ENCODE data around the gene PRSS22.

Gene PRSS22

DNA sequence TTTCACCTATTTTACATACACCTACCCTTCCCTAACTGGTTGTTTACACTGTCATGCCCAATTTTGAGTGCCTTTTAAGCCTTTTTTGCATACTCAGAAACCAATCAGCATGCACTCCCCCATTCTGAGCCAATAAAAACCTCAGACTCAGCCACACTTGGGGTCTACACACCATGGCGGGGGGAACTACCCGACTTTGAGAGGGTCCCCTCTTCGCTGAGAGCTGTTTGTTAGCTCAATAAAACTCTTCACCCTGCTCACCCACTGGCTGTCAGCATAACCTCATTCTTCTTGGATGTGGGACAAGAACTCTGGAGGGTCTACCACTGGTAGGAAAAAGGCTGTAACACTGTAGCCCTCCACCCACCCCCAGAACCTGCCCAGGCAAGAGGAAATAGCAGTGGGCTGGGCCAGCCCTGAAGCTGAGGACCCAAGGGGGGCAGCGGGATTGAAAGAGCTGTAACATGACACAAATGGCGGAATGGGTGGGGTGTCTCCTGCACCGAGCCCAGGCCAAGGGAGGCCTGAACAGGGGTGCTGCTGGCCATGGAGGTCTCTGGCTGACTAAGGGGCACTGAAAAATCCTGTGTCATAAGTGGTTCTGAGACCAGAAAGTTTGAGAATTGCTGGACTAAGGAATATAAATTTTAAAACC, 22.0 kb upstream of the PRSS22 start:
- FAIRE-seq = no peak

DNA sequence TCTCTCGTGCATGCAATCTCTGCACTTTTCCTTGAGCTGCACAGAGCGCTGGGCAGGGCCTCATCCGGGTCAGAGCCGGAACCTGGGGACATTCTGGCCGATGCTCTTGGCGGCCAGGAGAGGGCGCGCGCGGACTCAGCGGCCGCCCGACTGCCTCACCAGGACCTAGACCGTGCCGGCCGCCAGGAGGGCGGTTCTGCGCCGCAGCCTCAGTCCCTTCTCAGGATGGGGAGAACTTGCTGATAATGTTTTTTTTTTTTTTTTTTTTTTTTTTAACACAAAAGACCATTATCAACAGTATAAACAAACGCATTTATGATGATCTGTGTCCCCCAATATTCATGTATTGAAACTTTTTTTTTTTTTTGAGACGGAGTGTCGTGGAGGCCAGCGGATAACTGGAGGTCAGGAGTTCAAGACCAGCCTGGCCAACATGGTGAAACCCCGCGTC, 17.0 kb upstream of the PRSS22 start:
- FAIRE-seq = peak; percentile 42

DNA sequence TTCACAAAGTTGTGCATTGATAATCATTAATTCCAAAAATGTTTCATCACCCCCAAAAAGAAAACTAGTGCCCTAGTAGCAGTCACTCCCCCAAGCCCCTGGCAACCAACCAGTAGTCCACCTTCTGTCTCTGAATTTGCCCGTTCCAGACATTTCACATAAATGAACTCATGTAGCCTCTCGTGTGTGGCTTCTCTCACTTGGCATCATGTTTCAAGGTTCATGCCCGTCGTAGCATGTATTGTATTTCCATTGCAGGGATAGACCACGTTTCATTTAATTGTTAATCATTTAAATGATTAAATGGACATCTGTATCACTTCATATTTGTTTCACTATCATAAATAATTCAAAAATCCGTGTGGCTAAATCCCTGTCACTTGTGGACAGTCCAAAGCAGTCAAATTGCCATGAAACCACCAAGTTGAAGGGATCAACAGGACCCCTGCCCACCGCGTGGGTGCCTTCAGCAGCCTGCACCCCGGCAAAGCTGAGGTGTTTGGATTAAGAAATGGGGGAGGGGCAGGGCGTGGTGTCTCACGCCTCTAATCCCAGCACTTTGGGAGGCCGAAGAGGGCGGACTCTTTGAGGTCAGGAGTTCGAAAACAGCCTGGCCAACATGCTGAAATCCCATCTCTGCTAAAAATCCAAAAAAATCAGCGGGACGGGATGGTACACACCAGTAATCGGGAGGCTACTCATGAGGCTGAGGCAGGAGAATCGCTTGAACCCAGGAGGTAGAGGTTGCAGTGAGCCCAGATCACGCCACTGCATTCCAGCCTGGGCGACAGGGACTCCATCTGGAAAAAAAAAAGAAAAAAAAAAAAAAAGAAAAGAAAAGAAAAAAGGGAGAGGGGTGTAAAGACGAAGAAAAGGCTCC, 16.3 kb upstream of the PRSS22 start:
- FAIRE-seq = no peak

DNA sequence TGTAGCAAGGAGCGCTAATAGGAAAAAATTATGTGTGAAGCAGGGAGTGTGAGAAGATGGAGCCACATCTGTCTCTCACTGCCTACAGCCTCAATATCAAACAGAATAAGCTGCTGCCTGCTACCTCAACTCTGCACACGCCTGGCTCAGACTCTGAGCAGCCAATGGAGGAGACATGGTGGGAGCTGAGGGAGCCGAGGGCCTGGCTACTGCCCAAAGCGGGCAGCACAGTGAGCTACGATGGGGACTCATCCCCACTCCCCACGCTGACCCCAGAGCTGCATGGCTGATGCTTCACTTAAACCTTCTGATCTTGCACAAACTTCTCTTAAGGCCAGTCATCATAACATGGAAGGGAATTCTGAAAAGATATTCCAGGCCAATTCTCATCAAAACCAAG, 14.0 kb upstream of the PRSS22 start:
- no peak for FAIRE-seq

DNA sequence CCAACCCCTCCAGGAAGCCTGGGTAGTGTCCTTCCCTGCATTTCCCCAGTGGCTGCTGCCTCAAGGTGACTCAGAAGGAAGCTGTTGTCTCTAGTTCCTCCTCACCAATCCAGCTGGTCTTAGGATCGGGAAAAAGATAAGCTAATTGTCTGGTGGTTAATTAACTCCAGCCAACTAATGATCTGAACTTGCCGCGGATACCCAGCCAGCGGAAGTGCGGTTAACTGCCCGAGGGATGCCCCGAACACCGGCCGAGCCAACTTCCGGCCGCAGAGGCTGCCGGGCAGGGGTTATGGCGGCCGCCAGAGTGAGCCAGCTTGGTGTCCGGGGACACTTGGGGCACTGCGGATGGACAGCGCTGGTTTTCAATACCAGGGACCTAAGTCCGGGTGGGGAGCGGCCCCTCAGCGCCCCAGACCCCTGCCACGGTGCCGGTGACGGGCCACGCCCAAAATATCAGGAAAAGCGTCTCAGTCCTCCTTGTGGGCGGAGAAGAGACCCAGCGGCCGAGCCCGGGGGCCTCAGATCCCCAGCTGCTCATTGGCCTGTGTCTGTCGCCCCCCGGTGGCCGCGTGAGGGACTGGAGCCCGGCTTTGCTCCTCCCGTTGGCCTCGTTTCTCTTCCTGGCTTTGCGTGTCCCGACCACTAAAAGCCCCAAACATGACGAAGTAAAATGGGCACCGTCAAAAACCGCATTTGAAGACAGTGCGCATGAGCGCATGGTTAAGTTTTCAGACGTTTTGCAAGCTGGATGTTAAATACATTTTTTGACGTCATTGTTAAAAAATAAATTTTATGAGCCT, 10.2 kb upstream of the PRSS22 start:
- FAIRE-seq = no peak

DNA sequence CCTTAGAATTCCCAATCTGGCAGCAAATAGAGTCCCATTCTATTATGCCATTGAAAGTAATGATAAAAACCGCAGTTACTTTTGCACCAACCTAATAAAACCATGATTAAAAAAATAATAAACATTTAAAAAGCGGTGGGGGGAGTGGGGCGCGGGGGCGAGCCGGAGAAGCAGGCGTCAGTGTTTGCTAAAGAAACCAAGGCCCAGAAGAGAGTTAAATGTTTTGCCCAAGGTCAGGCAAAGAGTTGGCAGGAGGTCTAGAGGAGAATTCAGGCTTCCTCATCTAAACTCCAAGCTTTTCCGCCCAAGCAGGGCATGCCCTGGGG, 9.7 kb upstream of the PRSS22 start:
- FAIRE-seq = no peak

DNA sequence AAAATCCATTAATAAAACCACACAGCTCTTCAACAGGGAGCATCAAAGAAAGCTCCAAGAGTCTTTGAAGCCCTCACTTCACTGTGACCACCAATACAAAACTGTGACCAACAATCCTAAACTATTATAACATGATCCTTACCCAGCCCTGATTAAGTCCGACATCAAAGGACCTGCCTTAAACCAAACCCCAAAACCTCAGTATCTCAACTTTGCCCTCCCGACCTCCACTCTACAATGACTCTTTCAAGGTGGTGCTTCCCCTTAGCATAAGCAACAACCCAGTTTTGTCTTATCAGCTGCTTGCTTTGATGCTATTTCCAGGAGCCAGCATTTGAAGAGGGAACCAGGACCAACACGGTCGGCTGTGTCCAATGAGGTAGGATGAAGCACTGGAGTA, 8.5 kb upstream of the PRSS22 start:
- FAIRE-seq = no peak

DNA sequence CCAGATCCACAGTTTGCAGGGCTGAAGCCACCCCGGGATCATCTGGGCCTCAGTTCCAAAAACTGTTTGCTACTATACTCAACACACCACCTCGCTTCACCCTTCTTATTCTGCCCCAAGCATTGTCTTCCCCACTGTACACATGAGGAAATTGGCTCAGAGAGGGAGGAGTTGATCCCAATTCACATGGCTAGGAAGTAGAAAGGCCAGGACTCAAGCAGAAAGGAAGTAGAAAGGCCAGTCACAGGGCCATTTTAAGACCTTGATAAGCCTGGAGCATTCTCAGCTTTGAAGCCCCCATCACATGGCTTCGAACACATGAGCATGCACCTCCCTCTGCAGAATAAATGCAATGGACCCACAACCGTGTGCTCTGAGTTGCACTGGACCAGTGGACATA, 7.7 kb upstream of the PRSS22 start:
- no peak for FAIRE-seq

DNA sequence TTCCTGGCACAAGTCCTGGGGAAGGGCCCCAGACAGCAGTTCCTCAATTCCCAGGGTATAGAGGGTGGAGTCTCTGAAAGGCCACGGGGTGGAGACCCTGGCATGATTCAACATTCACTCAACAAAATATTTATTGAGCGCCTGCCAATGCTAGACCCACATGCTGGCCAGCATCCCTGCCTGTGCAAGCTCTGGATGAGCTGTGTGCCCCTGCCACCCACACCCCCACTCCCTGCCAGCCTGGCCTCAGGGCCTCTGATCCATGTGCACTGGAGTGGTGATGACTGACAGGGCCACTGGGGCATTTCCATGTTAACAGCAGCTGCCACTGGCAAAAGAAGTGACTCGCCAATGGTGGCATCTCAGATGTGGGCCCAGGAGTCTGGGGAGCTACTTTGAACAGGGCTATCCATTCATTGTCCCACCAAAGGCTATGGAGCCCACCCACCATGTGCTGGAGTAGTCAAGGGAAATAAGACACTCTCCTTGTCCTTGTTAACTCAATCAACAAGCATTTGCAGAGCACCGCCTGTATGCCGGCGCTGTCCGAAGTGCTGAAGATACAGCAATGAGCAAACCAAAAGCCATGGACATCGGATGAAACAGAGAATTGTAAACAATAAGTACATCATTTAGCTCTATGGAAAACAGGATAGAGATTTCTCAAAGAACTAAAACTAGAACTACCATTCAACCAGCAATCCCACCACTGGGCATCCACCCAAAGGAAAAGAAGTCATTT, 3.0 kb upstream of the PRSS22 start:
- FAIRE-seq = no peak

DNA sequence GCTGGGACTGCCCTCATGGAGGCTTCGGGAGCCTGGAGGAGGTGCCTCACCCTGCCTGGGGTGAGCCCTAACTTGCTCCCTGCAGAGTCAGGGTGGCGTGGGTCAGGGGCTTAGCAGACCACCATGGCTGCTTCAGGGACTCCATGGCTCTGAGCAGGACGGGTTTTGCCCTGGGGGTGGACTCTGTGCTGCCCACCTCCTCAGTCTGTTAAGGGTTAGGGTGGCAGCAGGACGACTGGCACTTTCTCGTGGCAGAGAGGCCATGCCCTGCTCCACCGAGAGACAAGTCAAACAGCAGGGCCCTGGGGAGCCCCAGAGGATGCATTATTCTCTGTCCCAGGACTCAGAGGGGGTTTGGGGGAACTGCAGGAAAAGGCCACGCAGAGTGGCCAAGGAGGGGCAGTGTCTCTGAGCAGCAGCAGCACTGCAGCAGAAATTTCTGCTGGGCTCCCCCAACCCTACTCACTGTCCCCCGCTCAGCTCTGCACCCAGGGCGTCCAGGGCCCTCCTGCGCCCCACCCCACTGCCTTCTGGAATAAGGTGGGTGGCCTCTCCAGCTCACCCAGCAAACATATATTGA, 1.8 kb upstream of the PRSS22 start:
- FAIRE-seq = no peak

DNA sequence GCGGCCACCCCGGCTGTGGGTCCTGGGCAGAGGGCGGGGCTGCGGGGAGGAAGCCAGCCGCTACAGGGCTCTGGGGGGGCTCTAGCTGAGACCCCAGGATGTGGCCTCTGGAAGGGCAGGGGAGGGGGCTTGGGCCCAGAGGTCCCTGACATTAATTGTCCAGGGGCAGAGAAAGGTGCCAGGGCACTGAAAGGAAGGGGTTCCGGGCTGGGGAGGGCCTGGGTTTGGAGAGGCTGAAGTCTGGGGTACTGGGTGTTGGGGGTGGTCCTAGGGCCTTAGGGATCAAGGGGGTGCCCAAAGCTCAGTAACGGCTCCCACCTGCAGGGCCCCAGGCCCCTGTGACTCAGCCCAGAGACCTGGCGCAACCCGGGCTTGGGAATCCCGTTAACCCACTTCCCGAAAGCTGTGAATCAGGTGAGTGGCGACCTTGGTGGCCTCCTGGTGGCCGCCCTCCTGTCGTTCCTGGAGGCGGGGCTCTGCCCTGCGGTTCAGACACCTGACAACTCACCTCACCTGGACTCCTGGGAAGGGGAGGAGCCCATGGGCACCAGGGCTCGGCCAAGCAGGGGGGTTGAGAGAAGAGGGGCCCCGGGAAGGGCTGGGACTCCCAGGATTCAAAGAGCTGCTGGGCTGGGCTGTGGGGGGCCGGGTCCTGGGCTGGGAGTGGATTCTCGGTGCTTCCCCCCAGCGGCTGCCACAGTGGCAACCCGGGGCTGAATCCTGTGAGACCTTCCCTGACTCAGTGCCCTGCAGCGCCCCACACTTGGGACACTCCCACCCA, 465 bp upstream of the PRSS22 start:
- no peak for FAIRE-seq

DNA sequence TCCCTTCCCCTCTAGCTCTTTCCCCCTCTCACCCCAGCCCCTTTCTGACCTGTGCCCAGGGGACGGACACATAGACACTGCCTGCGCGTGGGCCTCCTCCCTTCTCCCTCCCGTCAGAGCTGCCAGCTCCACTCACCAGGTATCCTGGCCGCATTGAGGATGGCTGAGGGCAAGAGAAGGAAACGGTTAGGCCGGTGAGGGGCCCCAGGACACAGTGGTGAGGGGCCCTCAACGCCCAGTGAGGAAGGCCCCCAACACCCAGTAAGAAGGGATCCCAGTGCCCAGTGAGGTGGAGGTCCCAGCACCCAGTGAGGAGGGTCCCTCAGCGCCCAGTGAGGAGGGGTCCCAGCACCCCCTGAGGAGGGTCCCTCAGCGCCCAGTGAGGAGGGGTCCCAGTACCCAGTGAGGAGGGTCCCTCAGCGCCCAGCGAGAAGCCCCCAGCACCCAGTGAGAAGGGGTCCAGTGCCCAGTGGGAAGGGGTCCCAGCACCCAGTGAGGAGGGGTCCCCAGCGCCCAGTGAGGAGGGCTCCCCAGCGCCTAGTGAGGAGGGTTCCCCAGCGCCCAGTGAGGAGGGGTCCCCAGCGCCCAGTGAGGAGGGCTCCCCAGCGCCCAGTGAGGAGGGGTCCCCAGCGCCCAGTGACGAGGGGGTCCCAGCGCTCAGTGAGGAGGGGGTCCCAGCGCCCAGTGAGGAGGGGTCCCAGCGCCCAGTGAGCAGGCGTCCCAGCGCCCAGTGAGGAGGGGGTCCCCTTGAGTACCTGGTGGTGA, 1.1 kb downstream of the PRSS22 start:
- FAIRE-seq = no peak

DNA sequence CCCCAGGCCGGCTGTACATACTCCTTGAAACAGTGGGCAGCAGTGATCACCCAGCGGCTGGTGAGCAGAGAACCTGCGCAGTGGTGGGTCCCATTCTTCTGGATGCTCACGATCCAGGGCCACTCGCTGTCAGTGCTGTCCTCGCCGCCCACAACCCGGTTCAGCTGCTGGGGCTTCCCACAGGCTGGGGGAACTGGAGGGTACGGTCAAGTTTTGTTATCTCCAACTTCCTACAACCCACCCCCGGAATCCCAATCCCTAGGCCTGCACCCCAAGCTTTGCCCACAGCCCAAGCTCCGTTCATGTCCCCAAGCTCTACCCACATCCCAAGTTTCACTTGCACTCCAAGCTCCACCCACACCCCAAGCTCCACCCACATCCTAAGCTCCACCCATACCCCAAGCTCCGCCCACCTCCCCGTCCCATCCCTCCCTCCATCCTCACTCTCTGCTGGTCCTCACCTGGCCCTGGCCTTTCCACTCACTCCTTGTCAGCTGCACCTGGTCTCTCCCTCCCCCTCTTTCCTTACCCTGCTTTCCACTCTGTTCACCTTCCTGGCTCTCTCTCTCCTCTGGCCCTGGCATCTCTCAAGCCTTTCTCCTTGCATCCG, 1.8 kb downstream of the PRSS22 start:
- FAIRE-seq = no peak

DNA sequence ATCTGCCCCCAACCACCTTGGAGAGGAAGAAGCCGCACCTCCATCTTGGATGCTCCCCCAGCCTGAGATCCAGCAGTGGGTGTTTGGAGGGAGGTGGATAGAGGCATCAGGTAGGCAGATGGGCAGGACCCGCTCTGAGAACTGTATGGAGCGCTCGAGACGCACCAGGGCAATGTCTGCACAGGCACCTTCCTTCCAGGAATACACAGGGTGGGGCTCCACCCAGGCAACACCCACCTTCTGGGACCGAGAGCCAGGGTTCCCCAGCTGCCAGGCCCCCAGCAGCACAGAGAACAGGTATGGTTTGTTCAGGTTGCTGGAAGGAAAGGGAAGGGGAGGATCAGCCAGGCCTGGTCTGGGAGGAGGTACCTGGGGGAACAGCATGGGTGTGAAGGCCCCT, 2.4 kb downstream of the PRSS22 start:
- FAIRE-seq = no peak

DNA sequence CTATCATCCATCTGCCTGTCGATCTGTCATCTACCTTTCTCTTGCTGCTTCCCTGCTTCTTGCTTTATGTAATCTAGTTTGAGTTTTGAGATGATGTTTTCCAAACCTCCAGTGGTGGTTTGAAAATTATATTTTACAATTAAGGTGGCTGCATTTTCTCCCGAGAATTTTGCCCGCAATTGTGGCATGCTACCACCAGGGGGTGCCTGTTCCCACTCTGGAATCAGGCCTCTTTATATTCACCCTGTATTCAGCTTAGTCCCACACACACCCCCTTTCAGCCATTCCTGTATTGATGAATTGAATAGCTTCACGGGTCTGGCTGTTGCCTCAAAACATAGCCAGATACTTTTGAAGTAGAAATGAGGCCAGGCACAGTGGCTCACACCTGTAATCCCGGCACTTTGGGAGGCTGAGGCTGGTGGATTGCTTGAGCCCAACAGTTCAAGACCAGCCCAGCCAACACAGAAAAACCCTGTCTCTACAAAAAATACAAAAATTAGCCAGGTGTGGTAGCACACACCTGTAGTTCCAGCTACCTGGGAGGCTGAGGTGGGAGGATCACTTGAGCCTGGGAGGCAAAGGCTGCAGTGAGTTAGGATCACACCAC, 3.2 kb downstream of the PRSS22 start:
- FAIRE-seq = no peak

DNA sequence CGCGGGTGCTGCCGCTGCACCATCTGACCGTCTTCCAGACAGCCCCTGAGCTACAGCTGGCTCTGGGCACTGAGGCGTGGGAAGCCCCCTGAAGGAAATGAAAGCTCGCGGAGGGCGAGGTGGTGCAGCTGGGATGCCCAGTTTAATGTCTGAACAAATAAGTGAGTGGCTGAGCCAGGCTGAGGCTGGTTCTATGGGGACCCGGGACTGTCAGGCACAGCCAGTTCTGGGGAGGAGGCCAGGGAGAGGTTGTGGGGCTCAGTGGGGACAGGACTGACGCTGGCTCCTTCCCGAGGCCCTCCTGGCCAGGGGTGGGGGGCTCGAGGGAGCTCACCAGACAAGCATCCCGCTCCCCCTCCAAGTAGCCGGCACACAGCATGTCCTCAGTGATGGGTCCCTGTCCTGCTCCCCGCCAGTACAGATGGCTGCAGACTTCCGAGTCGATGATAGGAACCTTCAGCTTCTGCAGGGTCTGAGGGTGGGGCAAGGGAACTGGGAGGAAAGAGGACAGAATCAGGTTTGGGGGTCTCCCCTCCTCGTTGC, 4.4 kb downstream of the PRSS22 start:
- FAIRE-seq = no peak

DNA sequence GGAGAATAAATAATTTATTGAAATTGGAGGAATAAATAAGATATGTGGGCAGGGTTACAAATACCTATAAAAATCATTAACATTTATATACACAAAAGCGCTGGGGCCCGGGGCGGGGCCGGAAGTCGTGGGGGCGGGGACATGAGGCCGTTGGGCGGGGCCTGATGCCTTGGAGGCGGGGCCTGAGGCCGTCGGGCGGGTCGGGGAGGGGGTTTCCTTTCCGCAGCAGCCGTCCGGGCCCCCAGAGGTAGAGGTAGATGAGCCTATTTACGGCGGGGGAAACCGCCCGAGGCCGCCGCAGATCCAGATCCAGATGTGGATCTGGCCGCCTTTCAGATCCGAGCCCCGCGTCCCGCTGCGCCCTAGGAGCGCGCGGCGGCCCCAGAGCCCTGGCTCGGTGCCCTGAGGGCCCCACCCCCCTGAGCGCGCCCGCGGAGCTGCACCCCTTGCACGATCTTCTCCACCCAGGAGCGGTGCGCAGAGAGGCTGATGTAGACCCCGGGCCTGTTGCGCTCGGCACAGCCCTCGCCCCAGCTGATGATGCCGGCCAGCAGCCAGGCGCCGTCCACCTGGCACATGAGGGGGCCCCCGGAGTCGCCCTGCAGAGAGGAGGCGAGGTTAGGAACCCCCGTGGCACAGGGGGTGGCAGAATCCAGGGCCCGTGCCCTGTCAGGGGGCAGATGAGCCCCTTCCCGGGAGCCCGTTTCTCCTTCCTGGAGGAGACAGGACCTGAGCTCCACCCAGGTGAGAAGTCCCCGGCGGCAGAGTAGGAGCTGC, 5.1 kb downstream of the PRSS22 start:
- FAIRE-seq = no peak

DNA sequence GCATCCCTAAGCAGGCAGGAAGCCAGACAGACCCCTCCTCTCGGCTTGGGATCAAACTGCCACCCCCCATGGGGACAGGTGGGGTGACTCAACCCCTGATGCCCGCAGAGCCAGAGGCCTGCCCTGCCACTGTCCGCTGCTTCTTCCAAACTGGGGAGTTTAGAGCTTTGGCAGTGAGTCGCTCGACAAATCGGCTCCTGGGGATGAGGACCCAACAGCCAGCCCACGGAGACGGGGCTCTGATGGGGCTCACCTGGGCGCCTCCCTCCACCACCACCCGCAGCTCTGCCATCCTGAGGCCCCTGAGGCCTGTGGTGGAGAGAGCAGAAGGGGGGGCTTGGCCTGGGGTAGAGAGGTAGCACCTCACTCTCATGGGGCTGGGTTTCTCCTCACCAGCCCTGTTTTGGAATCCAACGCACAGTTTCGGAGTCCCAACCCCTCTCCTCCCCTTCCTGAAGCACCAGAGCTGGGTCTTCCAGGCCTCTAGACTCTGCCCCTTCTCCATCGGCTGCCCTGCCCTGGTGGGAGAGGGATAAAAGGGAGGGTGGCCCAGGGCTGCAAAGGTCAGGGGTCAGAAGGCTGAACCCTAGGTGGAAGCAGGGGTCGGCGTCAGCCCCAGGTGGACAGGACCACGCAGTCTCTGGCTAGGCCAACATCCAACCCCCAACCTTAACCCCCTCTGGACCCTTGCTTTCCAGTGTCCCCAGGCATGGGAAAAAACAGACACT, 5.8 kb downstream of the PRSS22 start:
- FAIRE-seq = no peak
